Caco-2 (cell line): ENCODE results near the gene PNMA8C. TPM values are rescaled to one million over a fixed set of nuclear protein-coding genes. Genes with fewer than 3 reads are reported as not detected.
A peak's percentile ranks its signal among the peaks of the same experiment; 100 is the strongest.

Experiments
- Bru-seq: library from RNA; stranded (reverse); fragments of 400-500 nt; gene quantifications from one replicate; lab custom pipeline; 2021; lab: Mats Ljungman, UMichigan
- BruChase-seq, 2 experiments: library from RNA; stranded (reverse); fragments of 400-500 nt; gene quantifications; one replicate each; lab custom pipeline; 2021; lab: Mats Ljungman, UMichigan
- BruUV-seq: library from RNA; stranded (reverse); fragments of 400-500 nt; replicated peaks from 2 replicates; lab custom pipeline; 2021; lab: Mats Ljungman, UMichigan
- CTCF ChIA-PET: fragments of 300-600 bp; sonication (Branson Sonifier 250); formaldehyde crosslinking; loops from one replicate; lab custom pipeline; 2022; ENCODE audit warnings: antibody characterized with exemption; lab: Charles Lee
- POLR2A ChIA-PET: fragments of 300-600 bp; sonication (Branson Sonifier 250); formaldehyde crosslinking; loops from one replicate; lab custom pipeline; 2022; ENCODE audit warnings: antibody characterized with exemption; lab: Charles Lee
- DNase-seq, 2 experiments: peaks; one replicate each; pipeline versions ENCODE4 v3.0.0 to v3.0.0-alpha.2; 2020 to 2022
- H3K27me3 ChIP-seq: replicated peaks from 2 replicates; pipeline ENCODE4 v1.6.0; 2011; ENCODE audit warnings: low read length; ENCODE audit not compliant: control insufficient read depth, insufficient read depth
- H3K36me3 ChIP-seq: 2 replicates; pipeline ENCODE4 v1.5.1; 2011; ENCODE audit warnings: low read length; ENCODE audit not compliant: control insufficient read depth, insufficient read depth
- H3K4me1 ChIP-seq: fragments of 250-450 bp; sonication (Bioruptor Pico); 2 replicates; pipeline ENCODE4 v1.5.1; 2020; ENCODE audit warnings: mild to moderate bottlenecking
- H3K4me3 ChIP-seq: 2 replicates; pipeline ENCODE4 v1.5.1; 2011; ENCODE audit warnings: low read depth, mild to moderate bottlenecking, control low read depth, low read length
- H3K9me3 ChIP-seq: fragments of 250-450 bp; sonication (Bioruptor Pico); 2 replicates; pipeline ENCODE4 v1.5.1; 2020; ENCODE audit warnings: mild to moderate bottlenecking, moderate library complexity
- H3K27ac Mint-ChIP-seq: one replicate; pipeline ENCODE4 v1.8.0; 2022; ENCODE audit warnings: mixed read lengths; ENCODE audit not compliant: unreplicated experiment
- H3K27me3 Mint-ChIP-seq: one replicate; pipeline ENCODE4 v1.8.0; 2022; ENCODE audit warnings: mixed read lengths; ENCODE audit not compliant: insufficient read depth, unreplicated experiment
- H3K36me3 Mint-ChIP-seq: one replicate; pipeline ENCODE4 v1.8.0; 2022; ENCODE audit warnings: mild to moderate bottlenecking, mixed read lengths; ENCODE audit not compliant: insufficient read depth, unreplicated experiment
- H3K4me1 Mint-ChIP-seq: one replicate; pipeline ENCODE4 v1.8.0; 2022; ENCODE audit warnings: low read depth, mixed read lengths; ENCODE audit not compliant: unreplicated experiment
- H3K4me3 Mint-ChIP-seq: one replicate; pipeline ENCODE4 v1.8.0; 2022; ENCODE audit warnings: mild to moderate bottlenecking, moderate library complexity, mixed read lengths; ENCODE audit not compliant: unreplicated experiment
- H3K9me3 Mint-ChIP-seq: one replicate; pipeline ENCODE4 v1.8.0; 2022; ENCODE audit warnings: mixed read lengths; ENCODE audit not compliant: unreplicated experiment
- intact Hi-C: fragments of 100-400 bp; cut with micrococcal nuclease; formaldehyde crosslinking; loops from one replicate; pipeline ENCODE4 v1.10.0; 2022; ENCODE audit not compliant: unreplicated experiment
- long read RNA-seq: library from polyadenylated mRNA; stranded (forward); transcript quantifications from one replicate; pipeline ENCODE4 v2.0.0, GENCODE V29; 2022
- total RNA-seq: library from RNA; stranded (reverse); gene quantifications from 2 replicates; pipeline ENCODE4 v1.2.3, GENCODE V29; 2022
- TF ChIP-seq, protein P1 (sequence below), 2 experiments: fragments of 200-600 bp in 1 of 2; IDR thresholded peaks; 1 replicate in 1 of 2; 2 replicates in 1 of 2; pipeline versions ENCODE4 v1.5.1 to v1.8.0; 2011 to 2022; ENCODE audit warnings: antibody characterized with exemption in 1 of 2, control low read depth in 1 of 2, inconsistent platforms in 1 of 2, low read depth in 1 of 2, low read length in 1 of 2, mild to moderate bottlenecking in 1 of 2, moderate library complexity in 1 of 2; ENCODE audit not compliant: insufficient read depth in 1 of 2, severe bottlenecking in 1 of 2, unreplicated experiment in 1 of 2

The PNMA8C gene
- total RNA-seq (not detected in 2 replicates), Bru-seq, nascent RNA (percentile 12 among the genes with signal in this experiment), BruChase-seq, experiment 1, labeled RNA remaining after a 2-hour chase (not detected), BruChase-seq, experiment 2, labeled RNA remaining after a 6-hour chase (not detected)
- long read RNA-seq: 0 reads

GRCh38 chr19:46428239-46429135 lies at the start of gene PNMA8C:
Gene PNMA8C (minus strand): TSS chr19:46428936. CDS start chr19:46428359, 577 bp downstream.
- no peak for DNase-seq
- TF ChIP-seq, protein P1, sequence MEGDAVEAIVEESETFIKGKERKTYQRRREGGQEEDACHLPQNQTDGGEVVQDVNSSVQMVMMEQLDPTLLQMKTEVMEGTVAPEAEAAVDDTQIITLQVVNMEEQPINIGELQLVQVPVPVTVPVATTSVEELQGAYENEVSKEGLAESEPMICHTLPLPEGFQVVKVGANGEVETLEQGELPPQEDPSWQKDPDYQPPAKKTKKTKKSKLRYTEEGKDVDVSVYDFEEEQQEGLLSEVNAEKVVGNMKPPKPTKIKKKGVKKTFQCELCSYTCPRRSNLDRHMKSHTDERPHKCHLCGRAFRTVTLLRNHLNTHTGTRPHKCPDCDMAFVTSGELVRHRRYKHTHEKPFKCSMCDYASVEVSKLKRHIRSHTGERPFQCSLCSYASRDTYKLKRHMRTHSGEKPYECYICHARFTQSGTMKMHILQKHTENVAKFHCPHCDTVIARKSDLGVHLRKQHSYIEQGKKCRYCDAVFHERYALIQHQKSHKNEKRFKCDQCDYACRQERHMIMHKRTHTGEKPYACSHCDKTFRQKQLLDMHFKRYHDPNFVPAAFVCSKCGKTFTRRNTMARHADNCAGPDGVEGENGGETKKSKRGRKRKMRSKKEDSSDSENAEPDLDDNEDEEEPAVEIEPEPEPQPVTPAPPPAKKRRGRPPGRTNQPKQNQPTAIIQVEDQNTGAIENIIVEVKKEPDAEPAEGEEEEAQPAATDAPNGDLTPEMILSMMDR (IDR thresholded peaks at IDR 0.05; ENCODE audit: insufficient read depth in 1 of 2, low read depth in 1 of 2, low read length in 1 of 2, severe bottlenecking in 1 of 2, unreplicated experiment in 1 of 2): no peak
- CTCF ChIA-PET: no interaction called here
- POLR2A ChIA-PET: no interaction called here
- H3K4me3 Mint-ChIP-seq: no peak within 1 kb of the TSS
- H3K27ac Mint-ChIP-seq: no peak within 1 kb of the TSS
- BruUV-seq: no TSS peak
- H3K9me3 Mint-ChIP-seq: no peaks in the 10 kb centered on the region
- no peaks in the 10 kb centered on the region for H3K36me3 ChIP-seq
- no peaks in the 10 kb centered on the region for H3K36me3 Mint-ChIP-seq
- H3K4me3 ChIP-seq: no peak within 1 kb of the TSS
- H3K4me1 ChIP-seq: no peaks in the 10 kb centered on the region
- no peaks in the 10 kb centered on the region for H3K27me3 ChIP-seq
- H3K4me1 Mint-ChIP-seq: peaks cover 6% of the 10 kb centered on the region
- peaks cover 16% of the 10 kb centered on the region for H3K27me3 Mint-ChIP-seq
- H3K9me3 ChIP-seq: no peaks in the 10 kb centered on the region
- intact Hi-C loops: no loop called here

DNA sequence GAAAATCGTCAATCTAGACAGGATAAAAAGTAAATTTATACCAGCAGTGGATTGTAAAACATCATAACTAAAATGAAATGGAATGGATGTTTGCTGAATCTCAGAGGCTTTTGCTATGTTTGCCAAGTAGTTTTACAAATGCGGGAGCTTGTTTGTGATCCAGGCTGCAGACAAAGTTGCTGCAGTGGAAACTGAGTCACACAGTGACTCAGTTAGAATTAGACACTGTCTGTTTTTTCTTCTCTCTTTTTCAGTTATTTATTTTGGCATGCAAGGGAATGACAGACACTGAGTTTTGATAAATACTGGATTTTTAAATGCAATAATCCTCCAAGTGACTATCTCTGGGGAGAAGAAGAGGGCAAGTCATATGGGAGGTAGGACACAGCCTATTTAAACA lies 47.2 kb upstream of the PNMA8C start:
- Mint-ChIP-seq H3K36me3 (peaks cover 5% of the 10 kb centered on the region), H3K9me3 (no peaks in the 10 kb centered on the region), H3K4me1 (no peaks in the 10 kb centered on the region), H3K4me3 (no peak overlapping the region), H3K27ac (no peak overlapping the region), H3K27me3 (no peaks in the 10 kb centered on the region)
- intact Hi-C loops: no loop called here
- POLR2A ChIA-PET: no interaction called here
- CTCF ChIA-PET: no interaction called here
- no peaks in the 10 kb centered on the region for H3K4me1 ChIP-seq
- no peak overlapping the region for H3K4me3 ChIP-seq
- DNase-seq: no peak
- BruUV-seq: no TSS peak
- no peaks in the 10 kb centered on the region for H3K36me3 ChIP-seq
- H3K27me3 ChIP-seq: no peaks in the 10 kb centered on the region
- TF ChIP-seq, protein P1 (IDR thresholded peaks at IDR 0.05; ENCODE audit: insufficient read depth in 1 of 2, low read depth in 1 of 2, low read length in 1 of 2, severe bottlenecking in 1 of 2, unreplicated experiment in 1 of 2): no peak
- no peaks in the 10 kb centered on the region for H3K9me3 ChIP-seq

GRCh38 chr19:46474211-46474610 lies 45.5 kb upstream of the PNMA8C start:
- Histone ChIP-seq H3K4me3 (no peak overlapping the region), H3K27me3 (no peaks in the 10 kb centered on the region), H3K36me3 (no peaks in the 10 kb centered on the region), H3K9me3 (no peaks in the 10 kb centered on the region), H3K4me1 (no peaks in the 10 kb centered on the region)
- Mint-ChIP-seq H3K4me3 (no peak overlapping the region), H3K27me3 (no peaks in the 10 kb centered on the region), H3K4me1 (no peaks in the 10 kb centered on the region), H3K9me3 (peaks cover 6% of the 10 kb centered on the region), H3K36me3 (peaks cover 11% of the 10 kb centered on the region), H3K27ac (no peak overlapping the region)
- BruUV-seq: no TSS peak
- no peak for DNase-seq
- intact Hi-C loops: no loop called here
- TF ChIP-seq, protein P1 (IDR thresholded peaks at IDR 0.05; ENCODE audit: insufficient read depth in 1 of 2, low read depth in 1 of 2, low read length in 1 of 2, severe bottlenecking in 1 of 2, unreplicated experiment in 1 of 2): no peak
- POLR2A ChIA-PET: no interaction called here
- CTCF ChIA-PET: no interaction called here
